Activated naive CD8-positive, alpha-beta T cell treated with anti-CD3 and anti-CD28 coated beads, Interleukin-2, amount 50 U/mL, for 16 hours (primary cell): ENCODE measurements around the gene SYCP1.
"Not testable (repeated sequence)": the region's sequence is repeated elsewhere in the genome, so short reads cannot be mapped to it uniquely, and the experiment has no call there.

Experiments
- DNase-seq: peaks from one replicate; pipeline ENCODE4 v3.0.0-alpha.2; 2020; ENCODE audit warnings: low read depth, low spot score

SYCP1 gene

GRCh38 chr1:114854693-114855320 is at the start of gene SYCP1:
SYCP1 (plus strand) TSS chr1:114854863; CDS start chr1:114855465, 602 bp downstream.
- DNase-seq: no peak

- DNase-seq: no peak
Observed at GRCh38 chr1:114819869-114820268, 34.8 kb upstream of the SYCP1 start.

GRCh38 chr1:114820392-114820791 is 34.3 kb upstream of the SYCP1 start:
- DNase-seq: no peak

- no peak for DNase-seq
Observed at GRCh38 chr1:114821978-114822377, 32.7 kb upstream of the SYCP1 start.

- DNase-seq: no peak
Observed at GRCh38 chr1:114828251-114828650, 26.4 kb upstream of the SYCP1 start.

GRCh38 chr1:114830075-114830474 is 24.6 kb upstream of the SYCP1 start:
- not testable (repeated sequence) for DNase-seq

GRCh38 chr1:114831276-114831994 is 23.2 kb upstream of the SYCP1 start:
- no peak for DNase-seq

- no peak for DNase-seq
Observed at GRCh38 chr1:114832057-114832456, 22.6 kb upstream of the SYCP1 start.

GRCh38 chr1:114833421-114833820 is 21.2 kb upstream of the SYCP1 start:
- DNase-seq: no peak

GRCh38 chr1:114844270-114844669 is 10.4 kb upstream of the SYCP1 start:
- DNase-seq: no peak

- no peak for DNase-seq
Observed at GRCh38 chr1:114853584-114853983, 1.1 kb upstream of the SYCP1 start.

- no peak for DNase-seq
Observed at GRCh38 chr1:114861384-114861783, 6.7 kb downstream of the SYCP1 start.

GRCh38 chr1:114892194-114892918 is 37.7 kb downstream of the SYCP1 start:
- DNase-seq: no peak

- DNase-seq: no peak
Observed at GRCh38 chr1:114896795-114897194, 42.1 kb downstream of the SYCP1 start.

- DNase-seq: no peak
Observed at GRCh38 chr1:114901814-114902213, 47.2 kb downstream of the SYCP1 start.

- DNase-seq: no peak
Observed at GRCh38 chr1:114902343-114902742, 47.7 kb downstream of the SYCP1 start.

- no peak for DNase-seq
Observed at GRCh38 chr1:114903480-114903879, 48.8 kb downstream of the SYCP1 start.

- DNase-seq: not testable (repeated sequence)
Observed at GRCh38 chr1:114915720-114916119, 61.1 kb downstream of the SYCP1 start.

- DNase-seq: no peak
Observed at GRCh38 chr1:114926607-114927006, 71.9 kb downstream of the SYCP1 start.

GRCh38 chr1:114927401-114927800 is 72.7 kb downstream of the SYCP1 start:
- no peak for DNase-seq

GRCh38 chr1:114956570-114956969 is 101.9 kb downstream of the SYCP1 start:
- DNase-seq: no peak

- no peak for DNase-seq
Observed at GRCh38 chr1:114959423-114959822, 104.8 kb downstream of the SYCP1 start.

GRCh38 chr1:114976891-114977290 is 122.2 kb downstream of the SYCP1 start:
- no peak for DNase-seq
